WTC11 (cell line): ENCODE measurements around the gene SDS.

Source experiments
- CREB1 ChIP-seq: sonication (generic); formaldehyde crosslinking; IDR thresholded peaks from 2 replicates; pipeline ENCODE4 v1.8.0; 2023; ENCODE audit warnings: mild to moderate bottlenecking, missing genetic modification reagents
- ETV6 ChIP-seq: sonication (generic); formaldehyde crosslinking; IDR thresholded peaks from 2 replicates; pipeline ENCODE4 v1.8.1; 2022; ENCODE audit warnings: mild to moderate bottlenecking, missing genetic modification reagents
- IRF1 ChIP-seq: sonication (generic); formaldehyde crosslinking; IDR thresholded peaks from 2 replicates; pipeline ENCODE4 v1.8.0; 2023; ENCODE audit warnings: missing genetic modification reagents
- NFE2L1 ChIP-seq: sonication (generic); formaldehyde crosslinking; IDR thresholded peaks from 2 replicates; pipeline ENCODE4 v1.8.1; 2023; ENCODE audit warnings: missing genetic modification reagents
- NR3C1 ChIP-seq: sonication (generic); formaldehyde crosslinking; conservative IDR thresholded peaks from 2 replicates; pipeline ENCODE4 v1.8.1; 2023; ENCODE audit warnings: low read depth, mild to moderate bottlenecking, missing genetic modification reagents
- OVOL2 ChIP-seq: fragments of 250-450 bp; sonication (Bioruptor Pico); IDR thresholded peaks from 2 replicates; pipeline ENCODE4 v1.9.0; 2021; ENCODE audit warnings: mild to moderate bottlenecking, borderline replicate concordance
- USF2 ChIP-seq: sonication (generic); formaldehyde crosslinking; IDR thresholded peaks from 2 replicates; pipeline ENCODE4 v1.8.1; 2023; ENCODE audit warnings: mild to moderate bottlenecking, missing genetic modification reagents, moderate library complexity
- ZNF138 ChIP-seq: sonication (generic); formaldehyde crosslinking; conservative IDR thresholded peaks from 2 replicates; pipeline ENCODE4 v1.8.1; 2022; ENCODE audit warnings: mild to moderate bottlenecking, moderate library complexity, missing genetic modification reagents
- ZNF263 ChIP-seq: sonication (generic); formaldehyde crosslinking; IDR thresholded peaks from 2 replicates; pipeline ENCODE4 v1.8.1; 2022; ENCODE audit warnings: low read depth, mild to moderate bottlenecking, moderate library complexity, missing genetic modification reagents
- TF ChIP-seq, protein P1 (sequence below): sonication (generic); formaldehyde crosslinking; IDR thresholded peaks from 2 replicates; pipeline ENCODE4 v1.8.1; 2023; ENCODE audit warnings: mild to moderate bottlenecking, moderate library complexity, missing genetic modification reagents
- TF ChIP-seq, protein P2 (sequence below): sonication (generic); formaldehyde crosslinking; conservative IDR thresholded peaks from 2 replicates; pipeline ENCODE4 v1.8.1; 2022; ENCODE audit warnings: mild to moderate bottlenecking, missing genetic modification reagents

DNA sequence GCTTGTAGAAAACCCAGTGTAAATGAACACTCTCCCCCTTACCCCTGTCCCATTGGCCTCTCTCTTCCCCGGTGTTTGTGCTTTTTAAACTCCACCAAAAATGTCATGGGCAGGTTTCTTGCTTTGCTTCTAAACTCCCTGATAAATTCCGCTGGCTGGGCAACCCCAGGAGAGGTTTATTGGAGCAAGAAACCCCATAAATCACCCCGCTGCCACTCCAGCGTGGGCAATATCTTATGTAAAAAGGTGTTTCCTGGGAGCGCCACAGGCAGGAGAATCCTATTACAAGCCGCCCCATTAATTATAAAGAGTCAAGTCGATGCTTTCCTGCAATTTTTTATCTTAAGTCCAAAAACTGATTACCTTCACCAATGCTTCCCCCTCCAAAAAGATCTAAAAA is 45.2 kb upstream of the SDS start:
- TF ChIP-seq USF2 (CRISPR knock-in tag), result no peak
- no peak for TF ChIP-seq NR3C1 (CRISPR knock-in tag)
- TF ChIP-seq ETV6 (CRISPR knock-in tag), result no peak
- TF ChIP-seq IRF1 (CRISPR knock-in tag), result no peak
- no peak for TF ChIP-seq OVOL2
- TF ChIP-seq NFE2L1 (CRISPR knock-in tag), result no peak
- TF ChIP-seq, protein P1, sequence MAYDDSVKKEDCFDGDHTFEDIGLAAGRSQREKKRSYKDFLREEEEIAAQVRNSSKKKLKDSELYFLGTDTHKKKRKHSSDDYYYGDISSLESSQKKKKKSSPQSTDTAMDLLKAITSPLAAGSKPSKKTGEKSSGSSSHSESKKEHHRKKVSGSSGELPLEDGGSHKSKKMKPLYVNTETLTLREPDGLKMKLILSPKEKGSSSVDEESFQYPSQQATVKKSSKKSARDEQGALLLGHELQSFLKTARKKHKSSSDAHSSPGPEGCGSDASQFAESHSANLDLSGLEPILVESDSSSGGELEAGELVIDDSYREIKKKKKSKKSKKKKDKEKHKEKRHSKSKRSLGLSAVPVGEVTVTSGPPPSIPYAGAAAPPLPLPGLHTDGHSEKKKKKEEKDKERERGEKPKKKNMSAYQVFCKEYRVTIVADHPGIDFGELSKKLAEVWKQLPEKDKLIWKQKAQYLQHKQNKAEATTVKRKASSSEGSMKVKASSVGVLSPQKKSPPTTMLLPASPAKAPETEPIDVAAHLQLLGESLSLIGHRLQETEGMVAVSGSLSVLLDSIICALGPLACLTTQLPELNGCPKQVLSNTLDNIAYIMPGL (CRISPR knock-in tag), result no peak
- TF ChIP-seq CREB1 (CRISPR knock-in tag), result no peak
- TF ChIP-seq, protein P2, sequence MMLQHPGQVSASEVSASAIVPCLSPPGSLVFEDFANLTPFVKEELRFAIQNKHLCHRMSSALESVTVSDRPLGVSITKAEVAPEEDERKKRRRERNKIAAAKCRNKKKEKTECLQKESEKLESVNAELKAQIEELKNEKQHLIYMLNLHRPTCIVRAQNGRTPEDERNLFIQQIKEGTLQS, result no peak
- TF ChIP-seq ZNF263 (CRISPR knock-in tag), result no peak
- TF ChIP-seq ZNF138 (CRISPR knock-in tag), result no peak
